Measurements from ENCODE around the gene BCL2L1. TPM values are rescaled to one million over a fixed set of nuclear protein-coding genes. Genes with fewer than 3 reads are reported as not detected.
"Not testable (repeated sequence)": the region's sequence is repeated elsewhere in the genome, so short reads cannot be mapped to it uniquely, and the experiment has no call there.

The BCL2L1 gene
- 71.8 and 86.4 TPM in 2 replicates for total RNA-seq (2014; rRNA removed; shearing (Covaris generic))

GRCh38 chr20:31722257-31723068 is at the start of gene BCL2L1:
BCL2L1 (minus strand) TSS chr20:31722868; CDS start chr20:31722218, 650 bp downstream.
- DNase-seq (ENCODE audit: low read depth) = peak; percentile 90

- DNase-seq (ENCODE audit: low read depth) = no peak
Observed at GRCh38 chr20:31770243-31770642, 47.6 kb upstream of the BCL2L1 start.

- no peak for DNase-seq (ENCODE audit: low read depth)
Observed at GRCh38 chr20:31769681-31770080, 47.0 kb upstream of the BCL2L1 start.

- no peak for DNase-seq (ENCODE audit: low read depth)
Observed at GRCh38 chr20:31767805-31768204, 45.1 kb upstream of the BCL2L1 start.

- DNase-seq (ENCODE audit: low read depth) = peak; percentile 33
Observed at GRCh38 chr20:31764641-31765305, 42.1 kb upstream of the BCL2L1 start.

- no peak for DNase-seq (ENCODE audit: low read depth)
Observed at GRCh38 chr20:31760519-31761240, 38.0 kb upstream of the BCL2L1 start.

- DNase-seq (ENCODE audit: low read depth) = no peak
Observed at GRCh38 chr20:31759836-31760518, 37.3 kb upstream of the BCL2L1 start.

GRCh38 chr20:31758991-31759390 is 36.3 kb upstream of the BCL2L1 start:
- DNase-seq (ENCODE audit: low read depth) = no peak

- no peak for DNase-seq (ENCODE audit: low read depth)
Observed at GRCh38 chr20:31758521-31758920, 35.9 kb upstream of the BCL2L1 start.

- no peak for DNase-seq (ENCODE audit: low read depth)
Observed at GRCh38 chr20:31757254-31757653, 34.6 kb upstream of the BCL2L1 start.

GRCh38 chr20:31751126-31751525 is 28.5 kb upstream of the BCL2L1 start:
- peak; percentile 34 for DNase-seq (ENCODE audit: low read depth)

GRCh38 chr20:31749223-31749622 is 26.6 kb upstream of the BCL2L1 start:
- no peak for DNase-seq (ENCODE audit: low read depth)

- peak; percentile 21 for DNase-seq (ENCODE audit: low read depth)
Observed at GRCh38 chr20:31747640-31748039, 25.0 kb upstream of the BCL2L1 start.

- not testable (repeated sequence) for DNase-seq (ENCODE audit: low read depth)
Observed at GRCh38 chr20:31747028-31747427, 24.4 kb upstream of the BCL2L1 start.

GRCh38 chr20:31746068-31746878 is 23.6 kb upstream of the BCL2L1 start:
- no peak for DNase-seq (ENCODE audit: low read depth)

- DNase-seq (ENCODE audit: low read depth) = no peak
Observed at GRCh38 chr20:31740656-31741323, 18.1 kb upstream of the BCL2L1 start.

GRCh38 chr20:31740208-31740607 is 17.5 kb upstream of the BCL2L1 start:
- DNase-seq (ENCODE audit: low read depth) = peak; percentile 67

GRCh38 chr20:31739550-31739977 is 16.9 kb upstream of the BCL2L1 start:
- no peak for DNase-seq (ENCODE audit: low read depth)

GRCh38 chr20:31738729-31739549 is 16.3 kb upstream of the BCL2L1 start, which contains the start of gene TPX2:
TPX2 (plus strand) TSS chr20:31739290; CDS start chr20:31757477, 18,187 bp downstream.
- peak; percentile 99 for DNase-seq (ENCODE audit: low read depth)

All from RPMI7951 (cell line).